Glomerular visceral epithelial cell (primary cell): ENCODE measurements around the gene SUSD4.

Experiments
- DNase-seq: peaks from one replicate; pipeline ENCODE4 v3.0.0-alpha.2; 2016; ENCODE audit errors: extremely low spot score

Gene SUSD4

DNA sequence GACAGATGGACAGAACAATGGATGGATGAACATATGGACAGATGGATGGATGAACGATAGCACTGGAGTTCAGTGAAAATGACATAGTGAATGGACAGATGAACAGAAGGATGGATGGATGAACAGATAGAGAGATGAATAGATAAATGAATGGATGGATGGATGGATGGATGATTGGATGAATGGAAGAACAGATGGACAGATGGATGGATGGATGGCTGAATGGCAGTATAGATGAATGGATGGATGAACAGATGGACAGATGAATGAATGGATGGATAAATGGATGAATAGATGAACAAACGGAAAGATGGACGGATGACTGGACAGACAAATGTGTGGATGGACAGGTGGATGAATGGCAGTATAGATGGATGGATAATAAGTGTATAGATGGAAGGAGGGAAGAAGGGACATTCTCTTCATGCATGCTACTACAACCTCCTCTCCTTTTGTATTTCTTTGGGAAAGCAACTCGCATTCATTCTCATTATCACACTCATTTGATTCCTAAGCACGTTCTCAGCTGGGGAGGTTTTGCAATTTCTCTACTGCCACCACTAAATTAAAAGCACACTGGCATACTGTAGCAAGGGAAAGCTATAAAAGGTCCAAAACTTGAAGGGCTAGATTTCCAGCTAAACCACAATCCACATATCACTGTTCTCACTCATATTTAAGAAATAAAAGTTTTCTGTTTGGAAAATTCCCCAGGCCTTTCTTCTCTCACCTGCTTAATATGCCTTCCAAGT lies 34.1 kb downstream of the SUSD4 start:
- DNase-seq: no peak

DNA sequence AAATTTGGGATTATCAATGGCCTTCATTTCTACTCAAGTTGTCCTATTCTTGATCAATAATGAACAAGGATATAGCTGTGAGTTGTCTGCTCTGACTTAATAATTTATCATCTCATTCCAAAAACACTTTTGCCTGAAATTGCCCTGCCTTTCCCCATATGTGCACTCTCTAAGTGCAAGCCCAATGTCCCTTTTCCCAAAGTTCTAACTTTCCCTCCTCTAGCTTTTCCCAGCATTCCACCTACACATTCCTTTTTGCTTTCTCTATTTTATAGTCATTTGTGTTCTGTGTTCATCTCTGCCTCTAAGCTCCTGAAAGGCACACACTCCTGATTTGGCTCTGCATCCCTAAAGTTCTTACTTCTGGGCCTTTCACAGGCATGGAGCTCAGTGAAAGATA lies 34.7 kb downstream of the SUSD4 start:
- DNase-seq: no peak

DNA sequence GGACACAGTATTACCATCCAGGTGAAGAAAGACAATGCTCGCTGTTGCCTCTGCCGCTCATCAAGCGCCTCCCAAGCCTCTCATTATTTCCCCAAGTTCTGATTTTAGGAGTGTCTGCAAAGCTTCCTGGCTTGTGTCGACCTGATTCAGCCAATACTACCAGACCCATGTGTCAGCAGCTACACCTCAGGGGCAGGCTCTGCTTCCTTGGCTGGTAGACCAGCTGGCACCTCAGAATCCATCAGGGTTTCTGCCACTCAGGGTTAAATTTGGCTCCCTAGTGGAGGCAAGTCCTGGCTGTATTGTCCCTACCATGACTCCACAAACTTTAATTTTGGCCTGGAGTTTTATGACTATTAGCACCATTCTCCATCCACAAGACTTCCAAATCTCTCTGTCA lies 35.4 kb downstream of the SUSD4 start:
- no peak for DNase-seq

DNA sequence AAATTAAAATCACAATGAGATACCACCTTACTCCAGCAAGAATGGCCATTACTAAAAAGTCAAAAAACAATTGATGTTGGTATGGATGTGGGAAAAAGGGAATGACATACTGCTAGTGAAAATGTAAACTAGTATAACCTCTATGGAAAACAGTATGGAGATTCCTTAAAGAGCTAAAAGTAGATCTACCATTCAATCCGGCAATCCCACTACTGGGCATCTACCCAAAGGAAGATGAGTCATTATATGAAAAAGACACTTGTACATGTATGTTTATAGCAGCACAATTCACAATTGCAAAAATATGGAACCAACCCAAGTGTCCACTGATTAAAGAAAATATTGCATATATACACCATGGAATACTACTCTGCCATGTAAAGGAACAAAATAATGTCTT lies 37.2 kb downstream of the SUSD4 start:
- DNase-seq: no peak

DNA sequence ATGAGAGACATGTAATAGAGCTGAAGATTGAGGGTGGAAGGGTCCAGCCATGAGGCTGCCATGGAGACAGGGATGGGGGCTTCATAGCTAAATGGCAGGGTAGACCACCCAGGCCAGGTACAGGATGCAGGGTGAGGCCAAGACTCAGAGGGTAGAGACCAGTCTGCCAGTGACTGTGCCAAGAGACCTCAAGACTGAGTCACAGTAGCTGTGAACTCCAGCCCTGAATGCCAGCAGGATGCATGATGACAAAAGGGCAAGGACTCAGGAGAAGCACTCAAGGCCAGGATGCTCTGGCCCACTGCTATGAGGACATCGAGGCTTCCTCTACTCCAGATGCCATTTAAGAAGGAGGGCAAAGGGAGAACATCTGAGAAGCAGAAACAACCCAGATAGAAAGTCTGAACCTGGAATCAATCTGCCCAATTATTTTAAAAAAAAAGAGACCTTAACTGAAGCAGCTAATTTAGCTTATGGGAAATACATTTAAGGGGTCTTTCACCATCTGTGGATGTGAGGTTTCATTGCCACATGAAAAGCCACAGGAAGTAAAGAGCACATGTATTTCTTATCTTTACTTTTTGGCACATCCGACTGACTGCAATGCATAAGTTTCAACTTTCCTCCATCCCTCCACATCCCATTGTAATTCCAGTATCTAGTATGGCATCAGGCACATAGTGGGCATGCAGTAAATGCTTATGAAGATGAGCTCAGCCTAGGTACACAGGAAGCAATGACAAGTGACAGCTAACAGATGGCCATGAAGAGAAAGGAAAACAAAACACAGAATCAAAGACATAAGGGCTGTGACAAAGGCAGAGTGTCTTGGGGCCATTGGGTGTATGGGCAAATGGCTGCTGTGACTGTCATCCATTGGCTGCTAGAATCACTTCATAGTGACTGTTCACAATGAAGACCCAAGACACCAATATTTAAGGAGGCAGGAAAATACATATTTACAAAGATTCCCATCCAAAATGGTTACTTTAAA lies 40.2 kb downstream of the SUSD4 start:
- DNase-seq: no peak

DNA sequence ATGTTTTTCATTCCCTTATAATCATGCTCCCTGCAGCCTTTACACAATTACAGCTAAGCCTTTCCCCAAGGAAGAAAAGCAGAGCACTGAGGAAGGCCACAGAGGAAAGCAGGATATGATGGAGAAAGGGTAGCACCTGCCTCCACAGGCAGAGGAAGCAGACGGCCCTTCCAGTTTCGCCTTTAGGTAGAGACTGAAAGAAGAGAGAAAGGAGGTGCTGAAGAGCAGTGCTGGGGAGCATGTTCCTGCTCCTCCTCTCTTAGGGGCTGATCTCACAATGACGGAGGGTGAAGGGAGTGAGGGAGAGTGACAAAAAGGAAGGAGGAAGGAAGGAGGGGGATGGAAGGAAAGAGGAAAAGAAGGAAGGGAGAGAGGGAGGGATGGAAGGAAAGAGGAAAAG lies 41.1 kb downstream of the SUSD4 start:
- DNase-seq: no peak

DNA sequence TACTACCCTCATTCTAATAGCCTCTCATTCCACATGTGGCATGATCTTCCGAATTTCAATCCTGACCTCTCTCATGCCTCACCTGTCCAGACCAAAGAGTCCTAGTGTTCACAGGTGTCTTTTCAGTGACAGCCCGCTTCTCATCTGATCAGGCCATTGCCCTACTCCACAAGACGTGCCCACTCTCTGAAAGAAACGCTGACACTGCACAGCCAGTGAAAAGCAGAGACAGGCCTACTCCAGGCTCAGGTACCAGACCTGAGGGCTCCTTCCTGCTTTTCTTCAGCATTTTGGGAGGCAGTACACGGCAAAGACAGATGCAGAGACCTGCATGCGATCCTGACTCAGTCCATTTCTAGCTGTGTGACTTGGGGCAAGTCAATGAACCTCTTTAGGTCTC lies 43.0 kb downstream of the SUSD4 start:
- no peak for DNase-seq

DNA sequence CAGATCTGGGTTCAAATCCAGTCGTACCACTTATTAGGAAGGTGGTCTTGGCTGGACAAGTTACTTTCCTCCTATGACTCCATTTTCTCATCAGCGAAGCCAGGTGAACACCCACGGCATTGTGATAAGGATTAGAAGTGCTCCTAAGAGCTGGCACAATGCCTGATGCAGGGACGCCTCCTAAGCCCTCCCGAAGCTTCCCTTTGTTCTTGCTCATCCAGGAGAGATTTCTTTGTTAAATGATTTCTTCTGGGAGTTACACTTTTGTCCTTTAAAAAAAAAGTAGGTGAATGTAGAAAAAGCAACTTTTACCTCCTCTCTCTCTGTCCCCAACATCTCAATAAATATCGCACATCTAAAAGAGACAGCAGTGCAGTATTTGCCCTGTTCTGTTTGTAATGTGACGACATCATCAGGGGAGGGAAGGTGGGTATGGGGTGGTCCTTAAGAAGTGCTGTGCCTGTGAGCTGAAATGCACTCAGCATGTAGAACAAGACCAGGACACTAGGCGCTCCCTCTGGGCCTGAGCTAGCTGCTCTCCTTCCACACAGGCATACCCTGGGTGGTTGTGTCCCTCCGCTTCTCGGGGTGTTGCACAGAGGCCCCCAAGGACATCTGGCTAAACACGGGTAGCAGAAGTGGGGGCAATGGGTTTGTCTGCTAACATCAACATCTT lies 43.9 kb downstream of the SUSD4 start:
- DNase-seq: no peak

DNA sequence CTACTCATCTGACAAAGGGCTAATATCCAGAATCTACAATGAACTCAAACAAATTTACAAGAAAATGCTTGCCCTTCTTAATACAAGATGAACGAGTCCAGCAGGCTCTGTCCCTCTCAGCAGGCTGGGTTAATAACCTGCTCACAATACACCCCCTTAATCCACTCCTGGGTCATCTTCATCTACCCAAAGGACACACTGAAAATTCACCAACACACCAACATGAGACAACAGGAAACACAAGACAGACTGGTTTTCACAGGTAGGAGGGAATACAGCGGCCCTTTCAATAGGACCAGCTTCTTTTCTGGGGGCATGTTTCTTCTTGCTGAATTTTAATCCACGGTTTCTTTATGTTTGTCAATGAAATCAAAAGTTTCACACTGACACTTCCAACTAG lies 44.6 kb downstream of the SUSD4 start:
- no peak for DNase-seq

DNA sequence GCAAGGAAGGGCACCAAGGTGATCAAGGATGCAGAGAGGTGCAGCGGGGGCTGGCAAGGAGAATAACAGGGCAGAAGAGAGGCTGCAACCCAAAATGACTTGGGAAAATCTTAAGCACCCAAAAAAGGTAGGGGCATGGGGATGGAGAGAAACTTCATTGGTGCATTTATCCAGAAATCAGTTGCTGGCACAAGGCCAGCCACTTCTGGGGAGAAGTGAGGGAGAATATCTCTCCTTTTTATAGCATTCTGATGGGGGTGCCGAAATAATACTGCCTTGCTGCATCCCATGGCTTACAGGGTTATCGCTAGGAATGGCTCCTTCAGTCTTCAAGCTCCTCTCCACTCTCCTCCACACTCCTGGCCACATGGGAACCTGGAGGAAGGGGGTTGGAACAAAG lies 47.9 kb downstream of the SUSD4 start:
- DNase-seq: no peak

DNA sequence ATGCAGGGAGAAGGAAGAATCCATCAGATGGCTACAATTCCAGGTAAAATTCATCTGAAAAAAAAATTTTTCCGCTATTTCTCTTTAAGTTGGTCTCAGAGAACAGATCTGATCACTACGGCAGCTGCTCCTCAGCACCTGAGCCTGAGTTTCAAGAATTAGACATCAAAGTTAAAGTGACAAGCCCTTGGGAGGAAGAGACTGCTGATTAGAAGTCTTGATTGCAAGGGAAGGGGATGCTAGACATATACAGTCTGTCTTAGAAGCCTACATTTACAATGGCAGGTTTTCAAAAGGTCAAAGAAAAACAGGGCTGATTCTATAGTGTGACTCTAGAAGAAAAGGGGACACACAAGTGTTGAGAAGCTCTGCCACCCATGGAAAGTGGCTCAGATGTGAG lies 48.3 kb downstream of the SUSD4 start:
- no peak for DNase-seq

DNA sequence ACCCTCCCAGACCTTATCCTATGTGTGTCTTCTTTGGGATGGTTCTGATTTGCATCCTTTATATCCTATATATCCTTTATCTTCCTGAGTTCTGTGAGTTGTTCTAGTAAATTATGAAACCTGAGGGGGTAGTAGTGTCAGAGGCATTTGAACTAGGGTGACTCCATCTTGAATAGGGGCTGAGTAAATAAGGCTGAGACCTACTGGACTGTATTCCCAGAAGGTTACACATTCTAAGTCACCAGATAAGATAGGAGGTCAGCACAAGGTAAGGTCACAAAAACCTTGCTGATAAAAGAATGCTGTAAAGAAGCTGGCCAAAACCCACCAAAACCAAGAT lies 50.6 kb downstream of the SUSD4 start:
- no peak for DNase-seq

DNA sequence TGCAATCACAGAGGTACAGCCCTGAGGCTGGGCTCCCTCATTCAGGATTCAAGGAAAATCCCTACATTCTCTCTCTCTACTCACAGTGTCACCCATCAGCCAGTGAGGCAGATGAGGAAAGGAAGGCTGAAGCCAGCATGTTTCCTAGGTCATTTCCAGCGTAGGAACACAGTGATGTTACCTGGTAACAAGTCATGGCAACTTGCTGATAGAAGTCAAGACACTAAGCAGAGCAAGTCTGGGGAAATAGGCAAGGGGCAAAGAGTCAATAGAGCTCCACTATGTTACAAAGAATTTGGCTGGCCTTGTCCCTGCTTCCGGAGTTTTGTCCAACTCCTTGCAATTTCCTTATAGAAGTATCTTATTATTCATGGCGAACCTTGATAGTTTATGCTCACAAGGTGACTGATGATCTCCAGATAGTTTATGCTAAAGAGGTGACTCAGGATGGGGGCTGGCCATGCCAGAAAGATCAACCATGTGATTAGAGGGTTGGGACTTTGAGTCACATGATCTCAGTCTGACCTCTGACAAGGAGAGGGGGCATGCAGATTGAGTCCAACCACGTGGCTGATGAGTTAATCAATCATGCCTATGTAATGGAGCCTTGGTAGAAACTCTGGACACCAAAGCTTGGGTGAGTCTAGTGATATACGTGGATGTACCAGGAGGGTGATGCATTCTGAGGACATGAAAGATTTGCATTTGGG lies 51.1 kb downstream of the SUSD4 start:
- DNase-seq: no peak

DNA sequence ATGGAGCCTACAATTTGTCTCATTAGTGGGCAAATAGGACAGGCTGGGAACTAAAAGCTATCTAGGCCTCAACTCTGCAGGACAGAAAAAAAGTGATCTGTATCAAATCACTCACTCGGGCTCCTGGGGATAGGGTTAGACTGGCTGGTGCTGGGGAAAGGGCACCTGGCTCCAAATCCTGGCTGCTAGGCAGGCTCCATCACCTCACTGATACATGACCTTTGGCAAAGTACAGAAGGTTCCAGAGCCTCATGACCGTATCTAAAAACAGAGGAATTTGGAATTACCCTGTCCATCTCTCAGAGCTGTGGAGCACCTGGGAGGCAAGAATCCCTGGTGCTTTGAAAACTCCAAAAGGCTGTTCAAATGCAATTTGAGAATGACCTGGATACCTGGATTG lies 51.7 kb downstream of the SUSD4 start:
- no peak for DNase-seq

DNA sequence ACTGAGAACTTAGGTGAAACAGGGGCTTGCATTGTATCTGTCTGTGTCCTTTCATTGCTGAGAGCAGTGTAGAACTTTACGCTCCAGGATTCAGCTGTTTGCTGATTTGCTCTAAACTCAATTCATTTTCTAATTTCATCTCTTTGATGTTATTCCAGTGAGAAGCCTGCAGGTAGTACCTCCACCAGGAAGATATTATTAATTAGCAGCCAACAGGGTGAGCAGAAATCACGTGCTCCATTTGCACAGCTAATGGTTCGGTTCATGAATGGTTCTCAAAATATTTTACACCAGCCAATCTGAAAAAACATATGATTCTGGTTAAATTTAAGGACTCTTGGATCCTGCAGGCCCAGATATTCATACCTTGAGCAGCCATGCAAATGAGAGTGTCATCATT lies 52.1 kb downstream of the SUSD4 start:
- DNase-seq: no peak

DNA sequence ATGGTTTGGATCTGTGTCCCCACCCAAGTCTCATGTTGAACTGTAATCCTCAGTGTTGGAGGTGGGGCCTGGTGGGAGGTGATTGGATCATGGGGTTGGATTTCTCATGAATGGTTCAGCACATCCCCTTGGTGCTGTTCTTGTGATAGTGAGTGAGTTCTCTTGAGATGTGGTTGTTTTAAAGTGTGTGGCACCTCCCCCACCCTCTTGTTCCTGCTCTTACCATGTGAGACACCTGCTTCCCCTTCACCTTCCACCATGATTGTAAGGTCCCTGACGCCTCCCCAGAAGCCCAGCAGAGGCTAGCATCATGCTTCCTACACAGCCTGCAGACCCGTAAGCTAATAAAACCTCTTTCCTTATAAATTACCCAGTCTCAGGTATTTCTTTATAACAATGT lies 55.8 kb downstream of the SUSD4 start:
- DNase-seq: no peak

DNA sequence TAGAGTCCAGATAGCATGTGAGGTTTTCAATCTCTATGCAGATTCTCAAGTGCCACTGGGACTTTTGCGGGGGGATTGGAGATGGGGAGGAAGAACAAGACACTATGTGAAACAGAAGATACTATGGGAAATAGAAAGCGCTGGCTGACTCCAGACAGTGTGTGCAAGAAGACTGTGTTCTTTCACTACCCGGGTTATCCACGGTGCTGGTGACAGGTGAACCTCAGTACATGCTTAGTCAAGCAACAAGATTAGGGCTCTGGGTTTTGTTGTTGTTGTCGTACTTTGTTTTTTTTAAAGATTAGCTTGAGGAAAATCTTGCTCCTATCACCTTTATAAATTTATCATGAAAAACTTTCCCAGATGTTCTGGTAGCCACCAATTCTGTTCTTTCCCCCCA lies 56.4 kb downstream of the SUSD4 start:
- no peak for DNase-seq

DNA sequence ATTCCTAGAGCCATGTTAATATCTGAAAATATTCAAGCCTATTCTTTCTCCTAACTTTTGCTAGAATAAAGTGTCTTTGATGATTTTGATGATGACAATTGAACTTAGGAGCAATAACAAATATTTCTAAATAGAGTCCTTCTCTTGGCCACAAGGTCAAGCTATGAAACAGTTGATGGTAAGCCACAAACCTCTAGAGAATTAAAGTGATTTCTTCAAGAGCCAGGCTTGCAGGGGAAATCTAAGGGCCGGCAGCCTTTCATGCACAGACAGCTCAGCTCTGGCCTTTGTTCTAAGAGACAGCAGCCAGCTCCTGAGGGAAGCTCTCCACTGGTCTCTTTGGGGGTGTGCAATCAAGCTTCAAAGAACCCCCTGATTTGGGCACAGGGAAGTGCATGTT lies 59.0 kb downstream of the SUSD4 start:
- DNase-seq: no peak

DNA sequence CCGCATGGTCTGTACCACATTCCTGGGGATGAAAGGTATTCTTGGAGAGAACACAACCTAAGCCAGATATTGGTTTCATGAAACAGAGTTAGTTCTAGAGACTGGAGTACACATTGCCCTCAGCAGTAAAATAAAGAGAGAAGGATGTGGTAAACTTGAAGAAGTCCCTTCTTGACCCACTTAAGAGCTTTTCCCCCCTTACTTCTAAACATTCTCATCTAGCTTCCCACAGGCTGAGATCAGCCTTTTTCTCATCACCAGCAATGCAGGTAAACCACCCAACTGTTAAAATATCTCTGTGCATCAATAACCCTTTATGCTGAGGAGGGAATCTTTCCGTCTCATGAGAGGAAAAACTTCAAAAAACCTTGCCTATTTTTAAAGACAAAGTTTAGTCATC lies 62.6 kb downstream of the SUSD4 start:
- DNase-seq: no peak

DNA sequence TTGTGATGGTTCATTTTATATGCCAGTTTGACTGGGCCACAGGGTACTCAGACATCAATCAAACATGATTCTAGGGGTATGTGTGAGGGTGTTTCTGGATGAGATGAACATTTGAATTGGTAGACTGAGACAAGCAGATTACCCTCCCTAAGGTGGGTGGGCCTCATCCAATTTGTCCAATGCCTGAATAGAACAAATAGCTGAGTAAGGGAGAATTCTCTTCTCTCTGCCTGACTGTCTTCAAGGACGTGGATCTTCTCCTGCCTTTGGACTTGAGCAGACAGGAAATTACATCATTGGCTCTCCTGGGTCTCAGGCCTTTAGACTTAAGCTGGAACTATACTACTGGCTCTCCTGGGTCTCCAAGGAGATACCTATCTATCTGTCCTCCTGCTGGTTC lies 64.4 kb downstream of the SUSD4 start:
- DNase-seq: no peak

DNA sequence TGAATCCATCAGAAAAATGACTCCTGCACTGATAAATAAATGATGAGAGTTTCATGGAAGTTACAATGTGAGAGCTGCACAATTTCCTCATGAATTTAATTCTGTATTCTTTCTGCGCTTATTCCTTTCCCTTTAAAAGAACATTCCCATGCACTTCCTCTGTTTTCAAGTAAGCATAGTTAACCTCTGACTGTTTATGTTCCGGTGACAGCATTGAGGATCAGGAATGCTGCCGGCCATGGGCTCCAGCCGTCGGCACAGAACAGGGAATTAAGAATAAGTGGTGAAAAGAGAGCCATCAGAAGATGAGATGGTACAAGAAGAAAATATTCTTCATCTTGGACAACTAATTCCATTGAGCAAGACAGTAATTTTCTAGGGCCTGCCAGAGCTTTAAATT lies 65.3 kb downstream of the SUSD4 start:
- DNase-seq: no peak

DNA sequence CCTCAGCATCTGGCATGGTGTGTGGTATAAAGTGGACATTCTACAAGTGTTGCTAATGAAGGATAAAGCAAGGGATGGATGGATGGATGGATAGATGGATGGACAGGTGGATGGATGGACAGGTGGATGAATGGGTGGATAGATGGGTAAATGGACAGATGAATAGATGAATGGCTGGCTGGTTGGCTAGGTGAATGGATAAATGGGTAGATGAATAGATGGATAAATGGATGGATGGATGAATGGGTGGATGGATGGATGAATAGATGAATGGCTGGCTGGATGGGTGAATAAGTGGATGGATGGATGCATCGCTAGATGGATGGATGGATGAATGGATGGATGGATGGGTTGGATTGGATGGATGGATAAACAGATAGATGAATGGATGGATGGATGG lies 66.2 kb downstream of the SUSD4 start:
- no peak for DNase-seq
